ENCODE measurements around the gene MBP.

DNA sequence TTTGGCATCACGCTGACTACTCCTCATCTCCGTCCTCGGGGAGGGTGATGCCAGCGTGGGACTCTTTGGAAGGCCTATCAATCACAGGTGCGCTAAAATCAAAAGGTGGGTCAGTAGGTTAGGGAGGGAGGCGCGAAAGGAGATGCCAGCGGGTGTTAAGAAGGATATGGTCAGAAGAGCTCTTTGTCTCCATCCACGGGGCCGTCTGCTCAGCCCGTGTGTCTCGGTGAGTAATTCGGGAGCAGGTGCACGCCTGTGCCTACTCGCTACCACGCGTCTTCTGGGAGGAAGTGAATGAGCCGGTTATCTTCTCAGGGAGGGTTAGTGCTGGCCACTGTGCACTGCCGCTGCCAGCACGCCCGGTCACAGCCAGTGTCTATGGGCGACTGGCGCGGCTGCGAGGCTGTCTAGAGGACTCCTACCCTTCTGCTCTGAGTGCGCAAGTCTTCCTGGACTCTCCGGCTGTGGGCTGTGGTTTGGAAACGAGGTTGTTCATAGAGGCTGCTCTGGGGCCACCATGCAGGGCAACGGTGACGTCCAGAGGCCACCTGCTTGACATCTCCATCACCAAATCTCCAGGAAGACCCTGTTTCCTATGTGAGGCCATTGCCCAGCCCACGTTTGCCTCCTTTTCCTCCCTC lies 153.4 kb downstream of the MBP start:
- TF ChIP-seq, protein P1, sequence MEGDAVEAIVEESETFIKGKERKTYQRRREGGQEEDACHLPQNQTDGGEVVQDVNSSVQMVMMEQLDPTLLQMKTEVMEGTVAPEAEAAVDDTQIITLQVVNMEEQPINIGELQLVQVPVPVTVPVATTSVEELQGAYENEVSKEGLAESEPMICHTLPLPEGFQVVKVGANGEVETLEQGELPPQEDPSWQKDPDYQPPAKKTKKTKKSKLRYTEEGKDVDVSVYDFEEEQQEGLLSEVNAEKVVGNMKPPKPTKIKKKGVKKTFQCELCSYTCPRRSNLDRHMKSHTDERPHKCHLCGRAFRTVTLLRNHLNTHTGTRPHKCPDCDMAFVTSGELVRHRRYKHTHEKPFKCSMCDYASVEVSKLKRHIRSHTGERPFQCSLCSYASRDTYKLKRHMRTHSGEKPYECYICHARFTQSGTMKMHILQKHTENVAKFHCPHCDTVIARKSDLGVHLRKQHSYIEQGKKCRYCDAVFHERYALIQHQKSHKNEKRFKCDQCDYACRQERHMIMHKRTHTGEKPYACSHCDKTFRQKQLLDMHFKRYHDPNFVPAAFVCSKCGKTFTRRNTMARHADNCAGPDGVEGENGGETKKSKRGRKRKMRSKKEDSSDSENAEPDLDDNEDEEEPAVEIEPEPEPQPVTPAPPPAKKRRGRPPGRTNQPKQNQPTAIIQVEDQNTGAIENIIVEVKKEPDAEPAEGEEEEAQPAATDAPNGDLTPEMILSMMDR (conservative IDR thresholded peaks at IDR 0.05 in 1 of 2, IDR thresholded peaks at IDR 0.05 in 1 of 2; ENCODE audit: low read depth in 1 of 2, low read length in 2 of 2) = no peak
- TF ChIP-seq EZH2 (IDR thresholded peaks at IDR 0.05; ENCODE audit: low read length, missing control alignments) = no peak
